ENCODE data around the gene SEC14L5.

- no peak for TF ChIP-seq POLR2A (IDR thresholded peaks at IDR 0.05; ENCODE audit: extremely low read depth, insufficient read length)
- TF ChIP-seq CTCF (IDR thresholded peaks at IDR 0.05; ENCODE audit: low read depth, low read length): no peak
- no peak for TF ChIP-seq MYC (IDR thresholded peaks at IDR 0.05; ENCODE audit: low read depth, low read length)
- TF ChIP-seq MAX (IDR thresholded peaks at IDR 0.05; ENCODE audit: low read depth, low read length): no peak
Observed at GRCh38 chr16:5010576-5011329, 52.6 kb downstream of the SEC14L5 start.

Measured in NB4 (cell line).